ENCODE data around the gene MT1B. TPM values are rescaled to one million over a fixed set of nuclear protein-coding genes. Genes with fewer than 3 reads are reported as not detected.

The MT1B gene
- total and polyA plus RNA-seq, 2 donors from 2014 or later, result not detected

DNA sequence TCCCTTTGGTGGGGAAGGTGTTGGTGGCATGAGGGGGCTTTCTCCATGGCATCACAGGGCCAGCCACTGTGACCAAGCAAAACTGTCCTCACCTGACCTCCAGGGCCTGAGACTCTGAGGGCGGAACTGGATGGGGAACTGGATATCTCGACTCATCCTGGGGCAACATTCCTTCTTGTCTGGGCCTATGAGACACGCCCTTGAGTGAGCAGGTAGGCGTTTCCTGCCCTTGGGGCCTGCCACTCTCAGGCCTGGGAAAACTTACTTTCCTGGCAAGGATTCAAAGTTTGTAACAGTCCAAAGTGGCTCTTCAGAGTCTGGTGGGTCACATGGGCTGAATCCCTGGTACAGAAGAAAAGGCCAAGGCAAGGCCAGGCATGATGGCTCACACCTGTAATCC is 40.2 kb downstream of the MT1B start:
- intact Hi-C loops (cut with DNase I), result no loop called here
- Histone ChIP-seq H3K9me3 (ENCODE audit: control insufficient read depth in 2 of 3, insufficient read depth in 1 of 3, low read length in 3 of 3) (peaks cover 0 to 1% (median 0%) of the 10 kb centered on the region in 3 donors), H3K27ac (ENCODE audit: low read depth in 2 of 2, low read length in 2 of 2) (no peak overlapping the region), H3K4me3 (ENCODE audit: low read length in 3 of 3) (no peak overlapping the region), H3K9ac (ENCODE audit: low read length in 3 of 3) (no peak overlapping the region), H3K36me3 (ENCODE audit: control insufficient read depth in 2 of 3, insufficient read depth in 3 of 3, low read length in 3 of 3) (no peaks in the 10 kb centered on the region), H3K4me1 (ENCODE audit: control insufficient read depth in 2 of 3, insufficient read depth in 2 of 3, low read depth in 1 of 3, low read length in 3 of 3) (no peaks in the 10 kb centered on the region), H3K27me3 (ENCODE audit: control insufficient read depth, insufficient read depth, low read length) (no peaks in the 10 kb centered on the region)
- TF ChIP-seq, protein P1, sequence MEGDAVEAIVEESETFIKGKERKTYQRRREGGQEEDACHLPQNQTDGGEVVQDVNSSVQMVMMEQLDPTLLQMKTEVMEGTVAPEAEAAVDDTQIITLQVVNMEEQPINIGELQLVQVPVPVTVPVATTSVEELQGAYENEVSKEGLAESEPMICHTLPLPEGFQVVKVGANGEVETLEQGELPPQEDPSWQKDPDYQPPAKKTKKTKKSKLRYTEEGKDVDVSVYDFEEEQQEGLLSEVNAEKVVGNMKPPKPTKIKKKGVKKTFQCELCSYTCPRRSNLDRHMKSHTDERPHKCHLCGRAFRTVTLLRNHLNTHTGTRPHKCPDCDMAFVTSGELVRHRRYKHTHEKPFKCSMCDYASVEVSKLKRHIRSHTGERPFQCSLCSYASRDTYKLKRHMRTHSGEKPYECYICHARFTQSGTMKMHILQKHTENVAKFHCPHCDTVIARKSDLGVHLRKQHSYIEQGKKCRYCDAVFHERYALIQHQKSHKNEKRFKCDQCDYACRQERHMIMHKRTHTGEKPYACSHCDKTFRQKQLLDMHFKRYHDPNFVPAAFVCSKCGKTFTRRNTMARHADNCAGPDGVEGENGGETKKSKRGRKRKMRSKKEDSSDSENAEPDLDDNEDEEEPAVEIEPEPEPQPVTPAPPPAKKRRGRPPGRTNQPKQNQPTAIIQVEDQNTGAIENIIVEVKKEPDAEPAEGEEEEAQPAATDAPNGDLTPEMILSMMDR (IDR thresholded peaks at IDR 0.05; ENCODE audit: borderline replicate concordance, extremely low read depth, insufficient read depth), result no peak
- DNase-seq (peak in 4 of 5 donors; percentile 32 to 72 (median 45)), FAIRE-seq (no peak)

DNA sequence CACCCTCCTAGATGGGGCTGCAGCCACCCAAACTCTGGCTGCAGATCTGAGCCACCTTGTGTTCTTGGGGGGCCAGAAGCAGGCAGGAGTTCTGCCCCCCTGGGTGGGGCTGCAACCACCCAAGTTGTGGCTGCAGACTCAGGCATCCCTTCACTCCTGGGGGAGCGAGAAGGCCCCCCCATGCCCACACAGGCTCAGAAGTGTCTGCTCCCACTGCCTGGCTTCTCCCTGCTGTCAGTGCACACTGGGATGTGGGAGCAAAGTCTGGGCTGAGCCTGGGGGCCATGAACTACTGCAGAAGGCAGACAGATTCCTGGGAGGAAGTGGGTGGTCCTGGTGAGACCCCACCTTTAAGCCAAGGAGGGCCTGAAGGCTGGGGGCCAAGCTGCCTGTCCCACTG is 43.6 kb downstream of the MT1B start:
- TF ChIP-seq, protein P1 (IDR thresholded peaks at IDR 0.05; ENCODE audit: borderline replicate concordance, extremely low read depth, insufficient read depth), result no peak
- intact Hi-C loops (cut with DNase I), result no loop called here
- Histone ChIP-seq H3K9me3 (ENCODE audit: control insufficient read depth in 2 of 3, insufficient read depth in 1 of 3, low read length in 3 of 3) (peaks cover 0 to 1% (median 0%) of the 10 kb centered on the region in 3 donors), H3K36me3 (ENCODE audit: control insufficient read depth in 2 of 3, insufficient read depth in 3 of 3, low read length in 3 of 3) (no peaks in the 10 kb centered on the region), H3K4me1 (ENCODE audit: control insufficient read depth in 2 of 3, insufficient read depth in 2 of 3, low read depth in 1 of 3, low read length in 3 of 3) (no peaks in the 10 kb centered on the region), H3K27me3 (ENCODE audit: control insufficient read depth, insufficient read depth, low read length) (no peaks in the 10 kb centered on the region), H3K27ac (ENCODE audit: low read depth in 2 of 2, low read length in 2 of 2) (no peak overlapping the region), H3K9ac (ENCODE audit: low read length in 3 of 3) (no peak overlapping the region), H3K4me3 (ENCODE audit: low read length in 3 of 3) (no peak overlapping the region)
- DNase-seq, result no peak
- no peak for FAIRE-seq

DNA sequence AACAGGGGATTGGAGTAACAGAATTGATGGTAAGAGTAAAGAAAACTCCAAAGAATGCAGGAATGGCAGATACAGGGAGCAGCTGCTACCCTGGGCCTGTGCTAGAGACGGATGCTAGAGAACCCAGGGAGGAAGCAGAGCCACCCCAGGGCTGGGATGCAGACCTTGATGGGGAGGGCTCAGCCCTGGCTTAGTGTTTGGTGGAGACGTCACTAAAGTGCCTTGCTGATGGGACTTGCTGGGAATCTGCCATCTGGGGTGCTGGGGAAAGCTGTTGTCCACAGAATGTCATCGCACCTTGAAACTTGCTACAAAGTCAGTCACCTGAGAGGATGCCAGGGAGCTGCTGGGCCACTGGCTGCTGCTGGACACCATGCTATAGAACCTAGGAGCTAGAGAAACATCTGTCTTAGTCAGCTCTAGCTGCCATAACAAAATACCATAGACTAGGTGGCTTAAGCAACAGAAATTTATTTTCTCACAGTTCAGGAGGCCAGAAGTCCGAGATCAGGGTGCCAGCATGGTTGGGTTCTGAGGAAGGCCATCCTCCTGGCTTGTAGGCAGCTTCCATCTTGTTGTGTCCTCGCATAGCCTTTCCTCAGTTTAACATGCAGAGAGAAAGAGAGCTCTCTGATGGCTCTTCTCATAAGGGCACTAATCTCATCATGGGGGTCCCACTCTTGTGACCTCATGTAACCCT is 45.9 kb downstream of the MT1B start:
- Histone ChIP-seq H3K4me3 (ENCODE audit: low read length in 3 of 3) (no peak overlapping the region), H3K36me3 (ENCODE audit: control insufficient read depth in 2 of 3, insufficient read depth in 3 of 3, low read length in 3 of 3) (no peaks in the 10 kb centered on the region), H3K9ac (ENCODE audit: low read length in 3 of 3) (no peak overlapping the region), H3K27ac (ENCODE audit: low read depth in 2 of 2, low read length in 2 of 2) (no peak overlapping the region), H3K4me1 (ENCODE audit: control insufficient read depth in 2 of 3, insufficient read depth in 2 of 3, low read depth in 1 of 3, low read length in 3 of 3) (no peaks in the 10 kb centered on the region), H3K27me3 (ENCODE audit: control insufficient read depth, insufficient read depth, low read length) (no peaks in the 10 kb centered on the region), H3K9me3 (ENCODE audit: control insufficient read depth in 2 of 3, insufficient read depth in 1 of 3, low read length in 3 of 3) (no peaks in the 10 kb centered on the region)
- FAIRE-seq, result no peak
- TF ChIP-seq, protein P1 (IDR thresholded peaks at IDR 0.05; ENCODE audit: borderline replicate concordance, extremely low read depth, insufficient read depth), result no peak
- no peak for DNase-seq
- intact Hi-C loops (cut with DNase I), result no loop called here

Data from kidney (tissue), 14 donors.